DOHH2 (cell line): ENCODE measurements around the gene TWSG1.
"Not testable (repeated sequence)": the region's sequence is repeated elsewhere in the genome, so short reads cannot be mapped to it uniquely, and the experiment has no call there.

Experiments used
- H3F3A ChIP-seq: fragments of 200-600 bp; sonication (generic), shearing (Covaris generic); 2 replicates; pipeline ENCODE4 v1.6.0; 2016; ENCODE audit warnings: antibody characterized with exemption, mild to moderate bottlenecking; ENCODE audit not compliant: control insufficient read depth, insufficient read depth
- H3K27ac ChIP-seq: fragments of 200-600 bp; sonication (generic); 2 replicates; pipeline ENCODE4 v1.5.1; 2014; ENCODE audit warnings: low read depth, mild to moderate bottlenecking, low read length, moderate library complexity
- H3K27me3 ChIP-seq: fragments of 200-600 bp; sonication (generic); 2 replicates; pipeline ENCODE4 v1.6.1; 2014; ENCODE audit warnings: mild to moderate bottlenecking, low read length, mixed read lengths; ENCODE audit not compliant: control insufficient read depth
- H3K36me3 ChIP-seq: fragments of 200-600 bp; sonication (generic); 2 replicates; pipeline ENCODE4 v1.6.1; 2014; ENCODE audit warnings: mild to moderate bottlenecking, low read length, moderate library complexity, mixed read lengths; ENCODE audit not compliant: control insufficient read depth
- H3K4me1 ChIP-seq: fragments of 200-600 bp; sonication (generic); 2 replicates; pipeline ENCODE4 v1.6.1; 2014; ENCODE audit warnings: mild to moderate bottlenecking, low read length, mixed read lengths; ENCODE audit not compliant: control insufficient read depth
- H3K4me2 ChIP-seq: fragments of 200-600 bp; sonication (generic); 2 replicates; pipeline ENCODE4 v1.6.0; 2014; ENCODE audit warnings: mild to moderate bottlenecking, low read length, moderate library complexity
- H3K4me3 ChIP-seq: fragments of 200-600 bp; sonication (generic); 2 replicates; pipeline ENCODE4 v1.5.1; 2014; ENCODE audit warnings: mild to moderate bottlenecking, low read length, mixed read lengths
- H3K79me2 ChIP-seq: fragments of 200-600 bp; sonication (generic); 2 replicates; pipeline ENCODE4 v1.6.1; 2014; ENCODE audit warnings: mild to moderate bottlenecking, low read length, mixed read lengths; ENCODE audit not compliant: control insufficient read depth
- H3K9me2 ChIP-seq: fragments of 200-600 bp; sonication (generic); replicated peaks from 2 replicates; pipeline ENCODE4 v1.6.1; 2014; ENCODE audit warnings: mild to moderate bottlenecking, low read length, mixed read lengths; ENCODE audit not compliant: control insufficient read depth
- H3K9me3 ChIP-seq: fragments of 200-600 bp; sonication (generic); 2 replicates; pipeline ENCODE4 v1.6.1; 2014; ENCODE audit warnings: antibody characterized with exemption, low read length, mixed read lengths; ENCODE audit not compliant: control insufficient read depth, insufficient read depth
- H4K20me1 ChIP-seq: fragments of 200-600 bp; sonication (generic); 2 replicates; pipeline ENCODE4 v1.6.0; 2014; ENCODE audit warnings: low read depth, mild to moderate bottlenecking, antibody characterized with exemption, low read length, moderate library complexity; ENCODE audit not compliant: control insufficient read depth, insufficient read depth
- EZH2phosphoT487 ChIP-seq: fragments of 200-600 bp; sonication (generic); IDR thresholded peaks from 2 replicates; pipeline ENCODE4 v1.6.1; 2017; ENCODE audit warnings: borderline replicate concordance, mild to moderate bottlenecking, antibody characterized with exemption, low read length, moderate library complexity, mixed read lengths
- TF ChIP-seq, protein P1 (sequence below): fragments of 200-600 bp; sonication (generic); IDR thresholded peaks from one replicate; pipeline ENCODE4 v1.5.1; 2014; ENCODE audit warnings: antibody characterized with exemption, mild to moderate bottlenecking, low read depth, low read length; ENCODE audit not compliant: poor library complexity, severe bottlenecking

Gene TWSG1

DNA sequence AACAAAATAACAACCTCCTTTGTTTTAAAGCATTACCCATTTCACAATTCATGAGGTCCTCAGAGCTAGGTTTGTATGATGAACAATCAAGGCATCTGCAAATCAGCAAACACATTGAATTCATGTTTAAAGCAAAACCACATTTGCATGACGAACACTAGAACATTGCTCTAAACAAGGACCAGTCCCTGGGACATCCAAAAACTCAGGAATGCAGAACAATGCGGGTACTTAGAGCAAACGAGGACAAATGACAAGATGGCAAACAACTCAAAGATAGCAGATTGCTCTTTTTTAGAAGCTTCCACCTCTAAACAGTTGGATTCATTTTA lies 95.1 kb downstream of the TWSG1 start:
- no peak for TF ChIP-seq EZH2phosphoT487
- TF ChIP-seq, protein P1, sequence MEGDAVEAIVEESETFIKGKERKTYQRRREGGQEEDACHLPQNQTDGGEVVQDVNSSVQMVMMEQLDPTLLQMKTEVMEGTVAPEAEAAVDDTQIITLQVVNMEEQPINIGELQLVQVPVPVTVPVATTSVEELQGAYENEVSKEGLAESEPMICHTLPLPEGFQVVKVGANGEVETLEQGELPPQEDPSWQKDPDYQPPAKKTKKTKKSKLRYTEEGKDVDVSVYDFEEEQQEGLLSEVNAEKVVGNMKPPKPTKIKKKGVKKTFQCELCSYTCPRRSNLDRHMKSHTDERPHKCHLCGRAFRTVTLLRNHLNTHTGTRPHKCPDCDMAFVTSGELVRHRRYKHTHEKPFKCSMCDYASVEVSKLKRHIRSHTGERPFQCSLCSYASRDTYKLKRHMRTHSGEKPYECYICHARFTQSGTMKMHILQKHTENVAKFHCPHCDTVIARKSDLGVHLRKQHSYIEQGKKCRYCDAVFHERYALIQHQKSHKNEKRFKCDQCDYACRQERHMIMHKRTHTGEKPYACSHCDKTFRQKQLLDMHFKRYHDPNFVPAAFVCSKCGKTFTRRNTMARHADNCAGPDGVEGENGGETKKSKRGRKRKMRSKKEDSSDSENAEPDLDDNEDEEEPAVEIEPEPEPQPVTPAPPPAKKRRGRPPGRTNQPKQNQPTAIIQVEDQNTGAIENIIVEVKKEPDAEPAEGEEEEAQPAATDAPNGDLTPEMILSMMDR, result no peak
- Histone ChIP-seq H3K36me3 (no peaks in the 10 kb centered on the region), H3K27ac (no peak overlapping the region), H3K9me2 (no peaks in the 10 kb centered on the region), H3K9me3 (no peaks in the 10 kb centered on the region), H3K4me2 (no peak overlapping the region), H3K4me3 (no peak overlapping the region), H4K20me1 (no peaks in the 10 kb centered on the region), H3K4me1 (peaks cover 14% of the 10 kb centered on the region), H3F3A (no peaks in the 10 kb centered on the region), H3K79me2 (no peaks in the 10 kb centered on the region), H3K27me3 (no peaks in the 10 kb centered on the region)

DNA sequence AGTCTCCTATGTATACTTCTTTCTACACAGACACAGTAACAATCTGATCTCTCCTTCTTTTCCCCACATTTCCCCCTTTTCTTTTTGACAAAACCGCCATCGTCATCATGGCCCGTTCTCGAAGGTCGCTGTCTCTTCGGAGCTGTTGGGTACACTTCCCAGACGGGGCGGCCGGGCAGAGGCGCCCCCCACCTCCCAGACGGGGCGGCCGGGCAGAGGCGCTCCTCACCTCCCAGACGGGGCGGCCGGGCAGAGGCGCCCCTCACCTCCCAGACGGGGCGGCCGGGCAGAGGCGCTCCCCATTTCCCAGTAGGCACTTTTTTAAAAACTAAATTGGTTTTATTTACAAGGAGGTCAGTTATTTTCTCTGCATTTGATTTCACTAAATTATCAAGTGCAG lies 95.7 kb downstream of the TWSG1 start:
- H3K36me3 ChIP-seq, H4K20me1 ChIP-seq, H3K9me3 ChIP-seq, H3K27me3 ChIP-seq, H3K79me2 ChIP-seq, H3F3A ChIP-seq, H3K4me2 ChIP-seq, H3K9me2 ChIP-seq, H3K27ac ChIP-seq, H3K4me3 ChIP-seq: not testable (repeated sequence)
- peaks cover 14% of the 10 kb centered on the region for H3K4me1 ChIP-seq

DNA sequence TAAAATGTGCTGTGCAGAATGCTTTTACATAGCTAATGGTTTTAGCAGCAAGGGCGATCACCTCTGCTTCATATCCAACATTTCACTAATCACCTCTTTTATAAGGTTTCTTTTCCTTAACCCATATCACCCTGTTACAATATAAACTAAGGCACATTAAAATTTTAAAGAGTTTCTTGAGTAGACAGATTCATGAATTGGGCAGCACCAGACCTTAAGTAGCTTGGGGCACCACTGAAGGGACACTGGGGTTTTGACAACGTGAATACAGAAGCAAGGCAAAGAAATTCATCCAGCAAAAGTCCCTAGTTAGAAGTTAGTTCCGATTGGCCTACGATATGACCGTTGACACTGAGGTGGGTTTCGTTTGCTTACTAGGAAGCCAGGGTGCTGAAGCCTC lies 96.7 kb downstream of the TWSG1 start:
- no peak overlapping the region for H3K4me3 ChIP-seq
- H4K20me1 ChIP-seq, result no peaks in the 10 kb centered on the region
- no peak overlapping the region for H3K27ac ChIP-seq
- no peaks in the 10 kb centered on the region for H3K79me2 ChIP-seq
- H3F3A ChIP-seq, result no peaks in the 10 kb centered on the region
- no peak overlapping the region for H3K4me2 ChIP-seq
- H3K9me2 ChIP-seq, result no peaks in the 10 kb centered on the region
- no peak for TF ChIP-seq EZH2phosphoT487
- TF ChIP-seq, protein P1, result no peak
- no peaks in the 10 kb centered on the region for H3K36me3 ChIP-seq
- H3K9me3 ChIP-seq, result no peaks in the 10 kb centered on the region
- peaks cover 14% of the 10 kb centered on the region for H3K4me1 ChIP-seq
- H3K27me3 ChIP-seq, result no peaks in the 10 kb centered on the region

DNA sequence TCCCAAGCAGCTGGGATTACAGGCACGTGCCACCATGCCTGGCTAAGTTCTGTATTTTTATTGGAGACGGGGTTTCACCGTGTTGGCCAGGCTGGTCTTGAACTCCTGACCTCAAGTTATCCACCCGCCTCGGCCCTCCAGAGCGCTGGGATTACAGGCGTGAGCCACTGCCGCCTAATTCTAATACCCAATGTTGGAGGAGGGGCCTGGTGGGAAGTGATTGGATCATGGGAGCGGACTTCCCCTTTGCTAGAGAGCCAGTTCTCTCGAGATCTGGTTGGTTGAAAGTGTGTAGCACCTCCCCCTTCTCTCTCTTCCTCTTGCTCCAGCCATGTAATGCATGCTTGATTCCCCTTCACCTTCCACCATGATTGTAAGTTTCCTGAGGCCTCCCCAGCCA lies 98.5 kb downstream of the TWSG1 start:
- not testable (repeated sequence) for H3K36me3 ChIP-seq, H3F3A ChIP-seq, H3K9me2 ChIP-seq, H4K20me1 ChIP-seq, H3K9me3 ChIP-seq, H3K27me3 ChIP-seq, H3K79me2 ChIP-seq
- peak overlapping the region; percentile 38; the same call in 1 of the 2 replicates for H3K4me3 ChIP-seq
- H3K4me1 ChIP-seq, result peaks cover 14% of the 10 kb centered on the region
- peak overlapping the region; percentile 32 for H3K27ac ChIP-seq
- H3K4me2 ChIP-seq, result peak overlapping the region; percentile 52
